Measurements from ENCODE around the gene IL36B.

Gene IL36B

DNA sequence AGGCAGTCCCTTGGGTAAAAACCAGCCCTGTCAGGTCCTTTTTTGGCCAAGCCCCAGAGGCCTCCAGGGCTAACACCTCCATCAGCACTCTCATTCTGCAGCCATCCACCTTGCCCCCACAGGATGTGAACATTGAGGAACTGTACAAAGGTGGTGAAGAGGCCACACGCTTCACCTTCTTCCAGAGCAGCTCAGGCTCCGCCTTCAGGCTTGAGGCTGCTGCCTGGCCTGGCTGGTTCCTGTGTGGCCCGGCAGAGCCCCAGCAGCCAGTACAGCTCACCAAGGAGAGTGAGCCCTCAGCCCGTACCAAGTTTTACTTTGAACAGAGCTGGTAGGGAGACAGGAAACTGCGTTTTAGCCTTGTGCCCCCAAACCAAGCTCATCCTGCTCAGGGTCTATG, 22.4 kb upstream of the IL36B start:
- DNase-seq: no peak

DNA sequence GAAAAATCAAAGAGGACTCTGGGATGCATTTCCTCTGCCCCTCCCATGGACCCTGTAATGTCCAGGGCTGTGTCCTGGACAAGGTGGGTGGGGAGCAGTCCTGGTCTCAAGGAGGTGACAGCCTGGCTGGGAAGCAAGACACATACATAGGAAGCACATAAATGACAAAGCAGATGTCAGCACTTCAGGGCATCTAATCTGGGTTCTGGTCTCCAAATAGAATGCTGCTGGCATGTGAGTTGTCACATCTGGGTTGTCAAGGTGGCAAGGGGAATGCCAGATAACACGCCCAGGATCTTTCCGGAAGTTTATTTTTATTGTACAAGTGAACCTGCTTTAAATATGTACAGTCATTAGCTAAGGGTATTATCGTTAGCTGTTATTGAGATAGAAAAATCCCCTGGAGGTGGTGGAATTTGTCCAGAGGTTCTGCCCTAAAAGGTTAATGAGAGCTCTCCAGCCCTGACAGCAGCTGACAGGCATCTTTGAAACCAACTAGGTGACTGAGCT, 20.7 kb upstream of the IL36B start:
- DNase-seq: no peak

DNA sequence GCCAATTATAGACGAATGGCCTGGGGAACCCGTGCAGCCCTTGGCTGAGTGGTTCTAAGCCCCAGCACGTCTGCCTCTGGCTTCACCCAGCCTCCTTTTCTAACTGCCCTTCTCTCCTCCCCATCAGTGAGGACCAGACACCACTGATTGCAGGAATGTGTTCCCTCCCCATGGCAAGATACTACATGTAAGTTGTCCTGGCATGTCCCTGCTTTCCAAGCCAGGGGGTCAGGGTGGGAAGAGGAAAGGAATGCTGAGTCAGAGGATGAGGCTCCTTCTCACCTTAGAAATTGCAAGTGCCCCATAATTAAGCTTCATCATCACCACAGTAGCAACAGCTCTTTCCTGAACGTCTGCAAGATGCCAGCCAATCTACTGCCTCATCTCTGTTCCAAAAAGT, 19.9 kb upstream of the IL36B start:
- no peak for DNase-seq

DNA sequence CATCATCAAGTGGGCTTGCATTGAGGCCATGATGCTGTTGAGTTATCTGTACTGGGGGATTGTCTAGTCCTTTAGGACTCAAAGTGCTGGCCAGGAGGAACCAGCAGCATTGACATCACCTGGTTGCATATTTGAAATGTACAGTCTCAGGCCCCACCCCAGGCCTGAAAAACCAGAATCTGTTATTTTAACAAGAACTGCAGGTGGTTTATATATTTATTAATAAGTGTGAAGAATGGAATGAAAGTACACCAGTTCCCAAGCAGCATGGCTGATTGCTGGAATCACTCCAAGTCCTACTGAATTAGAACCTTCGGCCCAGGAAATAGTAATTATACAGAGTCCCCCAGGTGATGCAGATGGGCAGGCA, 17.9 kb upstream of the IL36B start:
- DNase-seq: no peak

DNA sequence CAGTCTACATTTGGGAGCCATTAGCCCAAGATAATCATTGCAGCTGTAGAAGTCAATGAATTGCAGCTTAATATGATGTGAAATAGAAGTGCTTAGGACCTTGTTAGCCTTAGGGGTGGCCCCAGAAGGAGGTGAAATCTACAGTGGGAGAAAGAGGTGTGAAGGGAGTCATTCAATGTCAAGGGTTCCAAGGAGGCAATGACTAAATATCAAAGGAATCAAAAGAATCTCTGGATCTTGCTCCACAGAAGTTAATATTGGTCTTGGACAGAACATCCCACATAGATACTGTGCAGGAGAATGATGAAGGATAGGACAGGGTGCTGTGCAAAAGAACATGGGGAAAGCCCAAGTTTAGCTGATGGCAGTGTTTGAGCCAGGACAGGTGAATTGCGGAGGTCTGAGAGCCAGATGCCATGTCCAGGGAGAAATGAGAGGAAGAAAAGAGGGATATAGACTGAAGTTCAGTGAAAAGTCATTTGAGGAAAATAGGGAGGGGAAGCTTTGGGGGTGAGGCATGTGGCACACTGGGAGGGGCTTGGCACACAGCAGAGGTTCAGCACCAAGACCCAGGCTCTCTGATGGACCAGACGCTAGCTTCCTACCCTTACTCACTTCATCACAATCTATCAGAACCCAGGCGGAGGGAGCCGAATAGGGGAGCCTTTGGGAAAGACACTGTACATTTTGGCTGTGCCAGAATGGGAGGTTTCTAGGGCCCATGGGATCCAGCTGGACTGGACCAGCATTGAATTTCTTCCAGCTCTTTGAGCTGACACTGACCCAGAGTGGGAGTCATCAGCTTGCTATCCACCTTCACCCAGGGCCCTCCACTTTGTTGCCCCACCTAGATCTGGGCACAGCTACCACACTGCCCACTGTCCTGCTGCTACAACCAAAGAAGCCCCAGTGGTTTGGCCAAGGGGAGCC, 17.3 kb upstream of the IL36B start:
- DNase-seq: no peak

DNA sequence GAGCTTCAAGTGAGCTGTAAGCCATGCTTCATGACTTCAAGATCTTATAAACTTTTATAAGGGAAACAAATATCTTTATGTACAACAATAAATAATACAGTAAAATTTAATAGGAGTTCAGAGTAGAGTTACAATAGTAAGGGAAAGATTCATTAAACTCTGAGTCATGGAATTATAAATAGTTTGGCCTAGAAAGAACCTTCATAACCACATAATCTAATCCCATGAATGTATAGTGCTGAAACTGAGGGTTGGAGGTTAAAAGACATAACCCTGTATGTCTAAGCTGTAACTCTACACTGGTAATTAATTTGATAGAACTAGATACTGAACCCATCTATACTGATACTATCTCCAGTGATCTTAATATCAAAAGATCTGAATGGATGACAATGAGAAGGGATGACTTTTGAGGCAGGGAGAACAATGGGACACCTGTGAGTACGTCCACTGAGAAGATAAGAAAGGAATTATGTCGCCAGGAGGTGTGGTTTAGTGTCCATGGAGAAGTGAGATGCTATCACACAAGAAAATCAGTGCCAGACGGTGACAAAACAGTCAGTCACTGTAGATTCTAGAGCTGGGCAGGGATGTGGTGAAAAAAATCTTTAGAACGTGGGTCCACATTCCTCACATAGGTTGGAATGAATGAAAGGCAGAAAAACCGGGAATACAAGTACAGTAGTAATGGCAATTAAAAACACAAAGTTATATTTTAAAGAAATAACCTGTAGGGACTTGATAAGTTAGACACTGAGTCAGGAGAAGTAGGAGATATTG, 16.2 kb upstream of the IL36B start:
- DNase-seq: no peak

DNA sequence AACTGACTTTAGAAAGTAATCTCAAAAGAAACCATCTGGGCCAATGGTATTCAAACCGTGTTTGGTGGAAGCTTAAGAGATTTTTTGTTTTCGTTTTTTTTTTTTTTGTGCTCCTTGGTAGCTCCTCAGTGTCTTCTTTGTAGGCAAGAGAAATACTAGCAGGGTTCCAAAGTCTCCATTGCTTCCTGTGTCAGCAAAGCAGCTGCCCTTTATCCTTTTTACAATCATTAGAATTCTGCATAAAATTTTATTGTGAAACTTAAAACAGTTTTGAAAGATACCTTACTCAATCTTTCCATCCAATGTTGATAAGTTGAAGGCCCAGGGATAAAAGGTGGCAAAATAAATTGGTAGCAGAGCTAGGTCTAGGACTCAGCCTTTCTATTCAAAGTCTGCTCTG, 15.6 kb upstream of the IL36B start:
- no peak for DNase-seq

DNA sequence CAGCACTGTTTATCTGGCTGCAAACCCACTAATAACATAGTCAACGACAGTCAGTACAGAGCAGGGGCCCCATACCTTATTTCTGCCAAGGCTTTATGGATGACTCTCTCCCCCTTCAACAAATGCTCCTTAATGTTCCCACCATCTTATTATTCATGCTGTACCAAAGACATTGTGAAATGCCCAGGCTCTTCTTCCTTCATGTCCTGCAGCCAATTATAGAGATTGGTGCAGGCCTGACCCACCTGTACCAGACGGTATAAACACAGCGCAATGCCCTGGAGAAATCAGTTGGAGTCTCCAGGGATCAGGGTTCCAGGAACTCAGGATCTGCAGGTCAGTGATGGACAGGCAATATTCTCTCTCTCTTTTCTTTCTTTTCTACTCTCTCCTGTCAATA, 15.0 kb upstream of the IL36B start, which contains the start of gene IL1F10:
IL1F10 (plus strand) TSS at position 290 of the 400 bp plus-strand sequence. CDS start 4,769 bp downstream, outside the sequence.
- no peak for DNase-seq

DNA sequence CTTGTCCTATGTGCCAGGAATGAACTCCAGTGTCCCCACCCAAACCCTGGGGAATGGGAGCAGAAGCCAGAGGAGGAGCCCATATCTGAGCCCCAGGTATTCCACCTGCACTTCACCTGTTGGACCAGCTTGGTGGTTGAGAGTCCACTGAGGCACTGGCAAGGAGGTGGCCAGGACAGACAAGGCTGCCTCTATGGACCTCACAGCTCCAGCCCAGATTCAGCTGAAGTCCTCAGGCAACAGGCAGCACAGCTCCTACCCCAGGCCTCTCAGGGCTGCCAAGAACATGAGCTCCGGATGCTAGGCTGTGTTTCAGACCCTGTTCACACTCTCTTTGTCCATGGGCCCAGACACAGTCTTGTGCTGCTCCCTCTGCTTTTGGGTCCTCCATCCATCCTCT, 12.2 kb upstream of the IL36B start:
- DNase-seq: no peak

DNA sequence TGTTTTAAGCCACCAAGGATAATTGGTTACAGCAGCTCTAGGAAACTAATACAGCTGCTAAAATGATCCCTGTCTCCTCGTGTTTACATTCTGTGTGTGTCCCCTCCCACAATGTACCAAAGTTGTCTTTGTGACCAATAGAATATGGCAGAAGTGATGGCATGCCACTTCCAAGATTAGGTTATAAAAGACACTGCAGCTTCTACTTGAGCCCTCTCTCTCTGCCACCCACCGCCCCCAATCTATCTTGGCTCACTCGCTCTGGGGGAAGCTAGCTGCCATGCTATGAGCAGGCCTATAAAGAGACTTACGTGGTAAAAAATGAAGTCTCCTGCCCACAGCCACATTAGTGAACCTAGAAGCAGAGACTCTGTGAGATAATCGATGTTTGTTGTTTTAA, 11.6 kb upstream of the IL36B start:
- DNase-seq: no peak

DNA sequence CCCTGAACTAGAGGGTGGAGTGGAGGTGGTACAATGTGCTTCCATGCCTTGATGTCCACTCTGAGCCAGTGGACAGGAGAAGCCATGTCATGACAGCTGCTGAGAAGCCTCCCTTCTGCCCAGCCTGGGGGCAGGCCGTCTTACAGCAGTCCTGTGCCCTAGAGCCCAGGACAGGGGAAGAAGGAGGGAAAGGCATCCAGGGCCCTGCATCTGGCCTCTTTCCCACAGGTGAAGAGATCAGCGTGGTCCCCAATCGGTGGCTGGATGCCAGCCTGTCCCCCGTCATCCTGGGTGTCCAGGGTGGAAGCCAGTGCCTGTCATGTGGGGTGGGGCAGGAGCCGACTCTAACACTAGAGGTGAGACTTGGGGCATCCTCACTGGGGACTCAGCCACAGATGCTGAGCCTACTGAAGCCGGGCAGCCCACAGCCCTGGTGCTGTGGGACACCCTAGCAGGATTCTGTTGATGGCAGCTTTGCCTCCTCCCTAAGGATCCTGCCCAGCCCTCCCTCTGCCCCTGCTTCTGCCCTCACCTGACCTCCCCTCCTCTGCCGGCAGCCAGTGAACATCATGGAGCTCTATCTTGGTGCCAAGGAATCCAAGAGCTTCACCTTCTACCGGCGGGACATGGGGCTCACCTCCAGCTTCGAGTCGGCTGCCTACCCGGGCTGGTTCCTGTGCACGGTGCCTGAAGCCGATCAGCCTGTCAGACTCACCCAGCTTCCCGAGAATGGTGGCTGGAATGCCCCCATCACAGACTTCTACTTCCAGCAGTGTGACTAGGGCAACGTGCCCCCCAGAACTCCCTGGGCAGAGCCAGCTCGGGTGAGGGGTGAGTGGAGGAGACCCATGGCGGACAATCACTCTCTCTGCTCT, 9.5 kb upstream of the IL36B start:
- DNase-seq: no peak

DNA sequence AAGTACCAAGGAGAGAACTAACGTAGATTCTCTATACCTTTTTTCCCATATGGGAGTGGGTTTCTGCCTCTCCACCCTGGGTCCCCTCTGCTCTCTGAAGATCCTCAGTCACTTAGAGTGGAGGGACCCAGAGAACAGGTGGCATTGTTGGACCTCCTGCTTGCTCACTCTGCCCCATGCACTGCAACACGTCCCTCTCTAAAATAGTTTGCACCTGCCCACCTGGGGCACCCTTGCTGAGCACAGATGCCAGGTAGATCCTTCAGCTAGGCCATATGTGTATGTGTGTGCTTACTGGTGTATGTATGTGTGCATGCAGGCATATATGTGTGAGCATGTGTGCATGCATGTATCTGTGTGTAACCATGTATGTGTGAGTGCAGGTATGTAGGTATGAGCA, 8.6 kb upstream of the IL36B start:
- DNase-seq: no peak

DNA sequence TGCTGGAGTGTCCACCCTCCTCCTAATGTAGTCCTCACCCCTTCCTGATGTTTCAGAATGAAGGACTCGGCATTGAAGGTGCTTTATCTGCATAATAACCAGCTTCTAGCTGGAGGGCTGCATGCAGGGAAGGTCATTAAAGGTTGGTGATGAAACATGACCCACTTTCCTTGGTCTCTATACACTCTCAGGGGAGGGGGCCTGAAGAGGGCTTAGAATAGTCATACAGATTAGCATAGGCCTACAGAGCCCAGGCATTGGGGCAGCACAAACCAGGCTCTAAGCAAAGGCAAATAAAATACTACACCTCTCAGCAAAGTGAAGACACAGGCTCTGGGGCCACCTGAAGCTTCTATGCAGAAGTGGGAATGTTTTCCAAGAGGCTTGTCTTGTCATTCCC, 8.1 kb upstream of the IL36B start:
- no peak for DNase-seq

DNA sequence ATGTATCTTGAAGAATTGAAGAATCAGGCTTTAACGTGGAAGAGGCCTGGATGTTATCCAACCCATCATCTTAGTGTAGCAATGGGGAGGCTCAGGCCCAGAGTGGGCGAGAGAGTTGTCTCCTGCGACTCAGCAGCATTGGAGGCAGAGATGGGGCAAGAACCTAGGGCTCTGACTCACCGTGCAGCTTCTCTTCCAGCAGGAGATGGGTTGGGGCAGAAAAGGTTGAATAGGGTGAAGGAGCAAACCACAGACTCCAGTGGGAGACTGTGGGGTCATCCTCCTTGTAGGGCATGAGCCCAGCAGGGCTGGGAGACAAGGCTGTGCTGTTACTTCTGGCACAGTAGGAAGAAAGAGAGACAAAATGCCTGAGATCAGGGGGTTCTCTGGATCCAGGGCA, 7.7 kb upstream of the IL36B start:
- DNase-seq: no peak

DNA sequence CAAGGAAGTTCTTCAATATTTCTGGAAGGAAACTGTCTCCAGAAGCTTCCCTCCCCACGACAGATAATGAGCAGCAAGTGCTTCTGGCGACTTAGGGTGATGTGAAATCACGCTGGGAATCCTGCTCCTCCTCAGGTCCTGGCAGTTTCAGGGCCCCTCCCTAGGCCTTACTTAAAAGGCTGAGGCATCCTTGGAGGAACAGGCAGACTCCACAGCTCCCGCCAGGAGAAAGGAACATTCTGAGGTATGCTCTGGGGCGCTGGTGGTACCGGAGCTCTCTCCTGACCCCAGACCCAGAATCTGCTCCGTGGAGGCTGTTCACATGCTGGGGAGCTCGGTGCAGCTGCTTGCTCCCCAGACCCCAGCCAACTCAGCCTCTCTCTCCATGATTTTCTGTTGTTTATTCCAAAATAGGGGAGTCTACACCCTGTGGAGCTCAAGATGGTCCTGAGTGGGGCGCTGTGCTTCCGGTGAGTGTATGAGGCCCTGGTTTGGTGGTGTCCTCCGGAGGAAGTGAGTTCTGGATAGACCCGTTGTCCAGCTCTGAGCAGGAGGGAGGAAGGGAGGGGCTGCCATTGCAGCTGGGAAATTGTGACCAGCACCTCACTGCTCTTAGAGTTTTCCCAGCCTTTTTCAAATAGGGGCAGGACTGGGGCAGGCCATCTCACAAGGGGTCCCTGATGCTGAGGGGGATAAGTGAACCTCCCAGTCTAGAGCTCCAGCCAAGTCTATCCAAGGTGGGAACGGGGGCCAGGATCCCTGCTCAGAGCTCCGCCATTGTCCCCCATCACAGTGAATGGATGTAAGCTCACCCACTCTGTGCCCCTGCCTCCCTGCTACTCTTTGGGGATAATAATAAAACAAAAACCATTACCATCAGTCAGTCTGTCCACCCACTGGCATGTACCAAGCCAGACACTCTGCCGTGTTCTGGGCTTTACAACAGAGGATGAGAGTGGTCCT, 6.6 kb upstream of the IL36B start, which contains the start of gene IL36RN:
IL36RN (plus strand) TSS at position 201 of the 963 bp plus-strand sequence; CDS start at position 442, 241 bp downstream.
- DNase-seq: no peak

DNA sequence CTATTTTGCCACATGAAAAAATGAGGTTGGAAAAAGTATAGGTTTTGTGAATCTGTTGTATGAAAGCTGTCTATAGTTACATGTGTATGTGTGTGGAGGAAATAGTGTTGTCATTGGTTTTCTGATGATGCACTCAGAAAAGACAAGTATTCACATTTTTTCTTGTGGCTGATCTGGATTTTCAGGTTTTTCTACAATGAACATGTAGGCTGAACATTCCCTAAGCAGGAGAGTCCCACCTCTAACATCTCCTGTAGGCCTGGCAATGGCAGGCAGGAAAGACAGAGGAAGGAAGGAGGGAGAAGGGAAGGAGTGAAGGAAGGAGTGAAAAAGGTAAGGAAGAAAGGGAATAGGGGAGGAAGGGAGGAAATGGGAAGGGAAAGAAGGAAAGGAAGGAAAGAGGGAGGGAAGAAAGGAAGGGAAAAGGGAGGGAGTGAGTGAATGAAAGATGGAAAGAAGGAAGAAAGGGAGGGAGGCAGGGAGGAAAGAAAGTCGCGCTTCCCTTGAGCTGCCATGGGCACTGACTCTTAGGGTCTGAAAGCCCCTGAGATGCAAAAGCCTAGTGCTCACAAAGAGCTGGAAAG, 5.8 kb upstream of the IL36B start:
- DNase-seq: no peak

DNA sequence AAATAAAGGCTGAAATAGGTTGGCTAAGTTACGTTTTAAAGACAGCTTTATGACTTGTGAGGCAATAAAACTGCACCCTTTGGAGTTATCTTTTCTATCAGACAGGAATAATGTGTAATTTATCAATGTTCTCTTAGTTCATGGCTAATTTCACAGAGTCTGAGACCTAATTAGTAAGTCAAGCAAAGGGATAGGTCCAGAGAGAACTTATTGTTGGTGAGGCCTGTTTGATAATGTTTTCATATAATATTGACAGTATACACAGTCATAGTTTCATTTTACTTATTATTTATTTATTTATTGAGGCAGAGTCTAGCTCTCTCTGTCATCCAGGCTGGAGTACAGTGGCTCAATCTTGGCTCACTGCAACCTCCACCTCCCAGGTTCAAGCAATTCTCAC, 4.5 kb upstream of the IL36B start:
- DNase-seq: no peak

DNA sequence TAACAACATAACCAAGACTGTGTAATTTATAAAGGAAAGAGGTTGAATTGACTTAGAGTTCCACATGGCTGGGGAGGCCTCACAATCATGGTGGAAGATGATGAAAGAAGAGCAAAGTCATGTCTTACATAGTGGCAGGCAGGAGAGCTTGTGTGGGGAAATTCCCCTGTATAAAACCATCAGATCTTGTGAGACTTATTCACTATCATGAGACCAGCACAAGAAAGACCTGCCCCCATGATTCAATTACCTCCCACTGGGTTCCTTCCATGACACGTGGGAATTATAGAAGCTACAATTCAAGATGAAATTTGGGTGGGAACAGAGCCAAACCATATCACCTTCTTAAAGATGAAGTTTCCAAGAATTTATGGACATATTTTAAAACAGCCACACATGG, 3.9 kb upstream of the IL36B start:
- no peak for DNase-seq

DNA sequence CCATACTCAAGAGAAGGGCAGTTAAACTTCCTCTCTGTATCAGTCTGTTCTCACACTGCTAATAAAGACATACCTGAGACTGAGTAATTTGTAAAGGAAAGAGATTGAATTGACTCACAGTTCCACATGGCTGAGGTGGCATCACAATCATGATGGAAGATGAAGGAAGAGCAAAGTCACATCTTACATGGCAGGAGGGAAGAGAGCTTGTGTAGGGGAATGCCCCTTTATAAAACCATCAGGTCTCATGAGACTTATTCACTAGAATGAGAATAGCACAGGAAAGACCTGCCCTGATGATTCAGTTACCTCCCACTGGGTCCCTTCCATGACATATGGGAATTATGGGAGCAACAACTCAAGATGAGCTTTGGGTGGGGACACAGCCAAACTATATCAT, 1.4 kb upstream of the IL36B start:
- DNase-seq: no peak

DNA sequence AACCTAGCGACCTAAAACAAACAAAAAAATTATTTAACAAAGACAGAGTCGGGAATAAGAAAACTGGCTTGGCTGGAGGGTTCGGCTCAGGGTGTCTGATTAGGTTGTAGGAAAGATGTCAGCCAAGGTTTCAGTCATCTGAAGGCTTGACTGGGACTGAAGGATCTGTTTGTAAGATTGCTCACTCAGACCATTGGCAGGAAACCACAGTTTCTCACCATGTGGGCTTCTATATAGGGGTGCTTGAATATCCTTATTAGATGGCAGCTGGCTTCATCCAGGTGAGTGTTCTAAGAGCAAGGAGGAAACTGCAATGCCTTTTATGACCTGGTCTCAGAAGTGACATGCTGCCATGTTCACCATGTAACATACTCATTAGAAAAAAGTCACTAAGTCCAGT, 999 bp upstream of the IL36B start:
- DNase-seq: no peak

Data from fibroblast of skin of right quadriceps (primary cell).